Endothelial cell of umbilical vein (primary cell): Measurements from ENCODE around the gene EFNB3.

Source experiments
- CTCF ChIP-seq, 2 donors: IDR thresholded peaks; 1 replicate in 1 of 2; 2 replicates in 1 of 2; pipeline ENCODE4 v1.5.1; 2011; ENCODE audit warnings: low read length in 2 of 2, mild to moderate bottlenecking in 2 of 2, moderate library complexity in 2 of 2, control low read depth in 1 of 2, inconsistent platforms in 1 of 2, low read depth in 1 of 2; ENCODE audit not compliant: insufficient read depth in 1 of 2; ENCODE audit errors: extremely low read depth in 1 of 2
- EZH2 ChIP-seq: IDR thresholded peaks from 2 replicates; pipeline ENCODE4 v1.6.1; 2012; ENCODE audit warnings: borderline replicate concordance, low read depth, mild to moderate bottlenecking, moderate library complexity, low read length, inconsistent platforms; ENCODE audit not compliant: severe bottlenecking
- FOS ChIP-seq: IDR thresholded peaks from 2 replicates; pipeline ENCODE4 v1.6.1; 2011; ENCODE audit warnings: mild to moderate bottlenecking, low read length, moderate library complexity, borderline replicate concordance; ENCODE audit not compliant: insufficient read depth
- GATA2 ChIP-seq: IDR thresholded peaks from 2 replicates; pipeline ENCODE4 v1.7.0; 2011; ENCODE audit warnings: low read depth, mild to moderate bottlenecking, moderate library complexity, mixed read lengths, low read length; ENCODE audit not compliant: insufficient read length, insufficient read depth
- JUN ChIP-seq: IDR thresholded peaks from 2 replicates; pipeline ENCODE4 v1.6.1; 2011; ENCODE audit warnings: borderline replicate concordance, low read depth; ENCODE audit not compliant: insufficient read length, insufficient read depth
- MAX ChIP-seq: IDR thresholded peaks from 2 replicates; pipeline ENCODE4 v1.6.1; 2011; ENCODE audit not compliant: insufficient read depth, insufficient read length
- POLR2A ChIP-seq: IDR thresholded peaks from 2 replicates; pipeline ENCODE4 v1.6.1; 2012; ENCODE audit warnings: low read depth, mild to moderate bottlenecking, control low read depth, low read length
- POLR2AphosphoS5 ChIP-seq: IDR thresholded peaks from 2 replicates; pipeline ENCODE4 v1.6.1; 2012; ENCODE audit warnings: low read depth, mild to moderate bottlenecking, control low read depth, low read length, moderate library complexity; ENCODE audit not compliant: insufficient read depth

DNA sequence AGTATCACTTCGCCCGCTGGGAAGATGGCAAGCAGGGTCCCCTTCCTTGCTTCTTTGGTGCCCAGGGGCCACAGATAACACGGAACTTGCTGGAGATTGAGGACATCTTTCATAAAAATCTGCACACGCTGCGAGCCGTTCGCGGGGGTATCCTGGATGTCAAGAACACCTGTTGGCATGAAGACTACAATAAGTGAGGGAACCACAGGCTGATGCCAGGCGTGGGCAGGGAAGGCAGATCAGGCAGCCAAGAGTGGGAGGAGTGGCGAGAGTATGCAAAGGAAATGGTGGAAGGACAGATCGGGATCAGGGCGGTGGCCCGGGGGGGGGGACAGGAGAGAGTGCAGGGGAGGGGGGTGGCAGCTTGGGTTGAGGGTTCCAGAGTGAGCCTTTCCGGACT lies 34.7 kb downstream of the EFNB3 start:
- TF ChIP-seq CTCF (IDR thresholded peaks at IDR 0.05; ENCODE audit: extremely low read depth in 1 of 2, insufficient read depth in 1 of 2, low read depth in 1 of 2, low read length in 2 of 2) (no peak), POLR2AphosphoS5 (no peak), FOS (no peak), EZH2 (no peak), GATA2 (no peak), POLR2A (no peak), JUN (no peak), MAX (no peak)
